ENCODE measurements around the gene WWOX. TPM values are rescaled to one million over a fixed set of nuclear protein-coding genes. Genes with fewer than 3 reads are reported as not detected.

The WWOX gene
- total RNA-seq, 1 experiment from 2014 or later: 79.9 TPM

DNA sequence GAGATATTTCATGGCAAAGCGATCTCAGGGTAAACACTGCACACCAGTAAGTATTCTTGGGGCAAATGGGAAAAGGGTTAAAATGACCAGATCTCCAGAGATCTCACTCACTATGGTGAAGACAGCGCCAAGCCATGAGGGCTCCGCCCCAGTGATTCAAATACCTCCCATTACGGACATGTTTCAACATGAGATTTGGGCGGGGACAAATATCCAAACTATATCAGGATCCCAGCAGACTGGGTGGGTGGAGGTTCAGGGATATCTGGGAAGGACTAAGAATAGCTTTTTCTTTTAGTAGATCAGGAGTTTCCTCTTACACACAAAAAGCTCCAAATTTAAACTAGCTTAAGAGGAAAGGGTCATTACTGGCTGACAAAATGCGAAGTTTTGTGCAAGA, 181.7 kb downstream of the WWOX start:
- H3K9me3 ChIP-seq (ENCODE audit: low read depth, low read length, poor library complexity, severe bottlenecking): no peaks in the 10 kb centered on the region
- H3K4me3 ChIP-seq (ENCODE audit: low read depth, low read length, poor library complexity, severe bottlenecking): no peak overlapping the region
- intact Hi-C loops (cut with micrococcal nuclease; ENCODE audit: unreplicated experiment): no loop called here
- no peak for DNase-seq (ENCODE audit: low spot score)
- no TSS peak for BruUV-seq (replicated peaks)
- no peak for TF ChIP-seq EZH2 (IDR thresholded peaks at IDR 0.05; ENCODE audit: borderline replicate concordance, low read depth, low read length, poor library complexity, severe bottlenecking)
- no peak for TF ChIP-seq CTCF (conservative IDR thresholded peaks at IDR 0.05; ENCODE audit: low read depth, low read length)
- H3K27ac ChIP-seq (ENCODE audit: low read depth, low read length, poor library complexity, severe bottlenecking): no peak overlapping the region
- ChIA-PET CTCF (no interaction called here), POLR2A (ENCODE audit: low non-redundant PET) (no interaction called here)
- no peaks in the 10 kb centered on the region for H3K4me1 ChIP-seq (ENCODE audit: insufficient read depth, low read length, poor library complexity, severe bottlenecking)
- H3K27me3 ChIP-seq (replicated peaks; ENCODE audit: insufficient read depth, low read depth, low read length, poor library complexity): no peaks in the 10 kb centered on the region
- H3K36me3 ChIP-seq (ENCODE audit: insufficient read depth, low read length, poor library complexity, severe bottlenecking): no peaks in the 10 kb centered on the region

GRCh38 chr16:78283548-78284251, 184.2 kb downstream of the WWOX start:
- Histone ChIP-seq H3K9me3 (ENCODE audit: low read depth, low read length, poor library complexity, severe bottlenecking) (no peaks in the 10 kb centered on the region), H3K27ac (ENCODE audit: low read depth, low read length, poor library complexity, severe bottlenecking) (no peak overlapping the region), H3K4me1 (ENCODE audit: insufficient read depth, low read length, poor library complexity, severe bottlenecking) (no peaks in the 10 kb centered on the region), H3K4me3 (ENCODE audit: low read depth, low read length, poor library complexity, severe bottlenecking) (no peak overlapping the region), H3K36me3 (ENCODE audit: insufficient read depth, low read length, poor library complexity, severe bottlenecking) (no peaks in the 10 kb centered on the region), H3K27me3 (replicated peaks; ENCODE audit: insufficient read depth, low read depth, low read length, poor library complexity) (no peaks in the 10 kb centered on the region)
- BruUV-seq (replicated peaks): no TSS peak
- TF ChIP-seq EZH2 (IDR thresholded peaks at IDR 0.05; ENCODE audit: borderline replicate concordance, low read depth, low read length, poor library complexity, severe bottlenecking) (no peak), CTCF (conservative IDR thresholded peaks at IDR 0.05; ENCODE audit: low read depth, low read length) (no peak)
- no peak for DNase-seq (ENCODE audit: low spot score)
- intact Hi-C loops (cut with micrococcal nuclease; ENCODE audit: unreplicated experiment): no loop called here
- ChIA-PET POLR2A (ENCODE audit: low non-redundant PET) (no interaction called here), CTCF (no interaction called here)

DNA sequence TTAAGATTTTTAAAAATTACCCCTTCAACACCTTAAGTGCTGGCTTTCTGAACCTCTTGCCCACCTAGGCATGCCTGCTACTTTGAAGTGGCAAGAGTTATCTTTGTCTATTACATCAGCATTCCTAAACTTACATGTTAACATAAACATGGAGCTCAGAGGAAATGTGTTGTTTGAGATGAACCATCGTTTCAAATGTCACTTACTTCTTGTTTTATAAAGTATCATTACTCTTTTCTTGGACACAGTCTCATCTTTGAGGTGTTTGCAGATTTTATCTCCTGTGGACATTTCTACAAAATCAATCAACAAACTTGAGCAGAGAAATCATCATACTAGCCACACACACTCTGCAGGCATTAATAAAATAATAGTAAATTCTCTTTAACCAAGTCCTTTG, 184.9 kb downstream of the WWOX start:
- Histone ChIP-seq H3K27me3 (replicated peaks; ENCODE audit: insufficient read depth, low read depth, low read length, poor library complexity) (no peaks in the 10 kb centered on the region), H3K4me1 (ENCODE audit: insufficient read depth, low read length, poor library complexity, severe bottlenecking) (no peaks in the 10 kb centered on the region), H3K27ac (ENCODE audit: low read depth, low read length, poor library complexity, severe bottlenecking) (no peak overlapping the region), H3K9me3 (ENCODE audit: low read depth, low read length, poor library complexity, severe bottlenecking) (no peaks in the 10 kb centered on the region), H3K4me3 (ENCODE audit: low read depth, low read length, poor library complexity, severe bottlenecking) (no peak overlapping the region), H3K36me3 (ENCODE audit: insufficient read depth, low read length, poor library complexity, severe bottlenecking) (no peaks in the 10 kb centered on the region)
- no peak for DNase-seq (ENCODE audit: low spot score)
- no TSS peak for BruUV-seq (replicated peaks)
- ChIA-PET CTCF (no interaction called here), POLR2A (ENCODE audit: low non-redundant PET) (no interaction called here)
- intact Hi-C loops (cut with micrococcal nuclease; ENCODE audit: unreplicated experiment): no loop called here
- TF ChIP-seq CTCF (conservative IDR thresholded peaks at IDR 0.05; ENCODE audit: low read depth, low read length) (no peak), EZH2 (IDR thresholded peaks at IDR 0.05; ENCODE audit: borderline replicate concordance, low read depth, low read length, poor library complexity, severe bottlenecking) (no peak)

Data from A673 (cell line).